Measurements from ENCODE around the gene SYTL3. TPM values are rescaled to one million over a fixed set of nuclear protein-coding genes. Genes with fewer than 3 reads are reported as not detected.

SYTL3 gene
- total and polyA plus RNA-seq, 2 of the 8 experiments (the other 6 are each of a cell fraction or from before 2014, with no cell fraction given), result 0.27 to 0.99 TPM

DNA sequence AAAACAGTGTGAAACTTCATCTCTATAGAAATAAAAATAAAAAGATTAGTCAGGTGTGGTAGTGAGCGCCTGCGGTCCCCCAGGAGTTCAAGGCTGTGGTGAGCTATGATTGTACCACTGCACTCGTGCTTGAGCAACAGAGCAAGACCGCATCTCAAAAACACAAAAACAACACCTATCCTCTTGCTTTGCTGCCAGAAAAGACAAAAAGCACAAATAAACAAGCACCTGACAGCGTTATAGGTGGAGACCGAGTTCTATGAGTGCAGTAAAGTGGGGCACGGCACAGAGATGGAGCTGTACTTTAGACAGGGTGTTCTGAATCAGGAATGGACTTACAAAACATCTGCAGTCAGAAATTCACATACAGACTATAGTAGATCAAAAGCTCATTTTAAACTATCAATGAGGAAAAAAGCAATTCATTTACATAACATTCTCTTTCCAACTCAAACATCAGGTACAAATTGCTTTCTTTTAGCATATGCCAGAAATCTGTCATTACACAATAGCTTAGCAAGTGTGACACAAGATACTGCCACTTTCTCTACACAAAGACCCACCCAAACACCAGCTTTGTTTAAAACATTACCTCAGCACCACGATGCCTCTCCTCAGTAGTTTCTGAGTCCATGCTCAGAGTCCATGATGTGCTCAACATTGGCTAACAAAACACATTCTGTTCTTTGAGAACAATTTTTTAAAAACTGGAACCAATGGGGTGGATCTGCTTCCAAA lies 159.3 kb downstream of the SYTL3 start (continued):
- TF ChIP-seq CHD7 (IDR thresholded peaks at IDR 0.05; ENCODE audit: insufficient replicate concordance, low read length), result no peak
- no peak for TF ChIP-seq SP4 (IDR thresholded peaks at IDR 0.05; ENCODE audit: low read length)
- no peak for TF ChIP-seq EP300 (IDR thresholded peaks at IDR 0.05; ENCODE audit: borderline replicate concordance in 1 of 2, low read depth in 2 of 2, low read length in 2 of 2)
